Caco-2 (cell line): Measurements from ENCODE around the gene NEUROG1. TPM values are rescaled to one million over a fixed set of nuclear protein-coding genes. Genes with fewer than 3 reads are reported as not detected.

Experiments used
- BruUV-seq: library from RNA; stranded (reverse); fragments of 400-500 nt; replicated peaks from 2 replicates; lab custom pipeline; 2021; lab: Mats Ljungman, UMichigan
- CTCF ChIA-PET: fragments of 300-600 bp; sonication (Branson Sonifier 250); formaldehyde crosslinking; loops from one replicate; lab custom pipeline; 2022; ENCODE audit warnings: antibody characterized with exemption; lab: Charles Lee
- POLR2A ChIA-PET: fragments of 300-600 bp; sonication (Branson Sonifier 250); formaldehyde crosslinking; loops from one replicate; lab custom pipeline; 2022; ENCODE audit warnings: antibody characterized with exemption; lab: Charles Lee
- DNase-seq, 2 experiments: peaks; one replicate each; pipeline versions ENCODE4 v3.0.0 to v3.0.0-alpha.2; 2020 to 2022
- H3K27me3 ChIP-seq: replicated peaks from 2 replicates; pipeline ENCODE4 v1.6.0; 2011; ENCODE audit warnings: low read length; ENCODE audit not compliant: control insufficient read depth, insufficient read depth
- H3K36me3 ChIP-seq: 2 replicates; pipeline ENCODE4 v1.5.1; 2011; ENCODE audit warnings: low read length; ENCODE audit not compliant: control insufficient read depth, insufficient read depth
- H3K4me1 ChIP-seq: fragments of 250-450 bp; sonication (Bioruptor Pico); 2 replicates; pipeline ENCODE4 v1.5.1; 2020; ENCODE audit warnings: mild to moderate bottlenecking
- H3K4me3 ChIP-seq: 2 replicates; pipeline ENCODE4 v1.5.1; 2011; ENCODE audit warnings: low read depth, mild to moderate bottlenecking, control low read depth, low read length
- H3K9me3 ChIP-seq: fragments of 250-450 bp; sonication (Bioruptor Pico); 2 replicates; pipeline ENCODE4 v1.5.1; 2020; ENCODE audit warnings: mild to moderate bottlenecking, moderate library complexity
- H3K27ac Mint-ChIP-seq: one replicate; pipeline ENCODE4 v1.8.0; 2022; ENCODE audit warnings: mixed read lengths; ENCODE audit not compliant: unreplicated experiment
- H3K27me3 Mint-ChIP-seq: one replicate; pipeline ENCODE4 v1.8.0; 2022; ENCODE audit warnings: mixed read lengths; ENCODE audit not compliant: insufficient read depth, unreplicated experiment
- H3K36me3 Mint-ChIP-seq: one replicate; pipeline ENCODE4 v1.8.0; 2022; ENCODE audit warnings: mild to moderate bottlenecking, mixed read lengths; ENCODE audit not compliant: insufficient read depth, unreplicated experiment
- H3K4me1 Mint-ChIP-seq: one replicate; pipeline ENCODE4 v1.8.0; 2022; ENCODE audit warnings: low read depth, mixed read lengths; ENCODE audit not compliant: unreplicated experiment
- H3K4me3 Mint-ChIP-seq: one replicate; pipeline ENCODE4 v1.8.0; 2022; ENCODE audit warnings: mild to moderate bottlenecking, moderate library complexity, mixed read lengths; ENCODE audit not compliant: unreplicated experiment
- H3K9me3 Mint-ChIP-seq: one replicate; pipeline ENCODE4 v1.8.0; 2022; ENCODE audit warnings: mixed read lengths; ENCODE audit not compliant: unreplicated experiment
- intact Hi-C: fragments of 100-400 bp; cut with micrococcal nuclease; formaldehyde crosslinking; loops from one replicate; pipeline ENCODE4 v1.10.0; 2022; ENCODE audit not compliant: unreplicated experiment
- total RNA-seq: library from RNA; stranded (reverse); gene quantifications from 2 replicates; pipeline ENCODE4 v1.2.3, GENCODE V29; 2022
- TF ChIP-seq, protein P1 (sequence below), 2 experiments: fragments of 200-600 bp in 1 of 2; IDR thresholded peaks; 1 replicate in 1 of 2; 2 replicates in 1 of 2; pipeline versions ENCODE4 v1.5.1 to v1.8.0; 2011 to 2022; ENCODE audit warnings: antibody characterized with exemption in 1 of 2, control low read depth in 1 of 2, inconsistent platforms in 1 of 2, low read depth in 1 of 2, low read length in 1 of 2, mild to moderate bottlenecking in 1 of 2, moderate library complexity in 1 of 2; ENCODE audit not compliant: insufficient read depth in 1 of 2, severe bottlenecking in 1 of 2, unreplicated experiment in 1 of 2

NEUROG1 gene
- total RNA-seq, 1 experiment from 2014 or later: not detected

- peak overlapping the region; percentile 72 for H3K4me3 Mint-ChIP-seq
Measured at GRCh38 chr5:135491552-135492318, 44.0 kb downstream of the NEUROG1 start.

GRCh38 chr5:135491038-135491551 lies 44.7 kb downstream of the NEUROG1 start:
- Mint-ChIP-seq H3K9me3 (no peaks in the 10 kb centered on the region), H3K27ac (no peak overlapping the region), H3K4me1 (peaks cover 38% of the 10 kb centered on the region), H3K36me3 (no peaks in the 10 kb centered on the region), H3K27me3 (no peaks in the 10 kb centered on the region), H3K4me3 (peak overlapping the region; percentile 72)
- CTCF ChIA-PET: interaction anchor here (0.6 to 2.1 kb wide), 7 partner anchors 25 to 65 kb away, joined by 3 to 8 read pairs (median 5); no protein-coding TSS in a partner anchor
- no TSS peak for BruUV-seq
- Histone ChIP-seq H3K4me1 (peaks cover 44% of the 10 kb centered on the region), H3K9me3 (no peaks in the 10 kb centered on the region), H3K27me3 (no peaks in the 10 kb centered on the region), H3K4me3 (no peak overlapping the region; the same call in 1 of the 2 replicates), H3K36me3 (no peaks in the 10 kb centered on the region)
- DNase-seq: no peak
- intact Hi-C loops: loop anchor here (1.0 kb wide), 1 partner anchor 17 kb away; no protein-coding TSS in a partner anchor
- TF ChIP-seq, protein P1, sequence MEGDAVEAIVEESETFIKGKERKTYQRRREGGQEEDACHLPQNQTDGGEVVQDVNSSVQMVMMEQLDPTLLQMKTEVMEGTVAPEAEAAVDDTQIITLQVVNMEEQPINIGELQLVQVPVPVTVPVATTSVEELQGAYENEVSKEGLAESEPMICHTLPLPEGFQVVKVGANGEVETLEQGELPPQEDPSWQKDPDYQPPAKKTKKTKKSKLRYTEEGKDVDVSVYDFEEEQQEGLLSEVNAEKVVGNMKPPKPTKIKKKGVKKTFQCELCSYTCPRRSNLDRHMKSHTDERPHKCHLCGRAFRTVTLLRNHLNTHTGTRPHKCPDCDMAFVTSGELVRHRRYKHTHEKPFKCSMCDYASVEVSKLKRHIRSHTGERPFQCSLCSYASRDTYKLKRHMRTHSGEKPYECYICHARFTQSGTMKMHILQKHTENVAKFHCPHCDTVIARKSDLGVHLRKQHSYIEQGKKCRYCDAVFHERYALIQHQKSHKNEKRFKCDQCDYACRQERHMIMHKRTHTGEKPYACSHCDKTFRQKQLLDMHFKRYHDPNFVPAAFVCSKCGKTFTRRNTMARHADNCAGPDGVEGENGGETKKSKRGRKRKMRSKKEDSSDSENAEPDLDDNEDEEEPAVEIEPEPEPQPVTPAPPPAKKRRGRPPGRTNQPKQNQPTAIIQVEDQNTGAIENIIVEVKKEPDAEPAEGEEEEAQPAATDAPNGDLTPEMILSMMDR (IDR thresholded peaks at IDR 0.05; ENCODE audit: insufficient read depth in 1 of 2, low read depth in 1 of 2, low read length in 1 of 2, severe bottlenecking in 1 of 2, unreplicated experiment in 1 of 2): no peak
- POLR2A ChIA-PET: interaction anchor here (0.6 kb wide), 1 partner anchor 21 kb away, joined by 3 read pairs; no protein-coding TSS in a partner anchor

More at GRCh38 chr5:135491552-135492318, 44.0 kb downstream of the NEUROG1 start:
- CTCF ChIA-PET: interaction anchor here (1.1 to 1.5 kb wide), 4 partner anchors 25 to 62 kb away, joined by 4 to 8 read pairs (median 5); no protein-coding TSS in a partner anchor
- no peaks in the 10 kb centered on the region for H3K27me3 ChIP-seq
- TF ChIP-seq, protein P1 (IDR thresholded peaks at IDR 0.05; ENCODE audit: insufficient read depth in 1 of 2, low read depth in 1 of 2, low read length in 1 of 2, severe bottlenecking in 1 of 2, unreplicated experiment in 1 of 2): no peak
- no peaks in the 10 kb centered on the region for H3K9me3 ChIP-seq
- peak overlapping the region; percentile 29 for H3K4me3 ChIP-seq
- no TSS peak for BruUV-seq
- peaks cover 40% of the 10 kb centered on the region for H3K4me1 Mint-ChIP-seq
- no peaks in the 10 kb centered on the region for H3K27me3 Mint-ChIP-seq
- POLR2A ChIA-PET: no interaction called here
- no peaks in the 10 kb centered on the region for H3K36me3 Mint-ChIP-seq
- no peaks in the 10 kb centered on the region for H3K36me3 ChIP-seq
- DNase-seq: peak; percentile 76 to 79
- peaks cover 44% of the 10 kb centered on the region for H3K4me1 ChIP-seq
- intact Hi-C loops: loop anchor here (1.0 kb wide), 1 partner anchor 17 kb away; no protein-coding TSS in a partner anchor
- no peaks in the 10 kb centered on the region for H3K9me3 Mint-ChIP-seq
- no peak overlapping the region for H3K27ac Mint-ChIP-seq
